Esophagus mucosa (tissue), 1 donor: ENCODE measurements around the gene OMD. TPM values are rescaled to one million over a fixed set of nuclear protein-coding genes. Genes with fewer than 3 reads are reported as not detected.

Experiments
- ATAC-seq: fragments of 200-7000 bp; cut with Tn5 transposase; one replicate; pipeline ENCODE4 v1.9.1; 2020
- total RNA-seq: library from RNA; stranded (reverse); gene quantifications from one replicate; pipeline ENCODE4 v1.2.4, GENCODE V29; 2023
- donor health status: DM: yes; HTN: yes; CAD: no.

The OMD gene, protein sequence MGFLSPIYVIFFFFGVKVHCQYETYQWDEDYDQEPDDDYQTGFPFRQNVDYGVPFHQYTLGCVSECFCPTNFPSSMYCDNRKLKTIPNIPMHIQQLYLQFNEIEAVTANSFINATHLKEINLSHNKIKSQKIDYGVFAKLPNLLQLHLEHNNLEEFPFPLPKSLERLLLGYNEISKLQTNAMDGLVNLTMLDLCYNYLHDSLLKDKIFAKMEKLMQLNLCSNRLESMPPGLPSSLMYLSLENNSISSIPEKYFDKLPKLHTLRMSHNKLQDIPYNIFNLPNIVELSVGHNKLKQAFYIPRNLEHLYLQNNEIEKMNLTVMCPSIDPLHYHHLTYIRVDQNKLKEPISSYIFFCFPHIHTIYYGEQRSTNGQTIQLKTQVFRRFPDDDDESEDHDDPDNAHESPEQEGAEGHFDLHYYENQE
- total RNA-seq, result 0.40 TPM

DNA sequence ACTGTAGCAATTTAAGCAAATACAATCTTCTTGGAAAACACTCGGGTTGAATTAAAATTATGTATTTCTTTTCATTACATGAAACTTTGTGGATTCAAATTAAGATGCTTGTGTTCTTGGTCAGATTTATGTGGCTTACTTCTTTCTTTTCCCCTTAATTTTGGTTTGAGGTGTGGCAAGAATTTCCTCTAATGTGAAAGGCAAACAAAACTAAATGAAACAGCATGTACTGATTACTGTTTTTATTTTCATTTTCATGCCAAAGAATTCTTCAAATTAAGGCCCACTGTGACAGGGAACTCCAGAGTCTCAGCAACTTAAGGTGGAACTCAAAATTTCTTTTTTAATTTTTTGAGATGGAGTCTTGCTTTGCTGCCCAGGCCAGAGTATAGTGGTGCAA is at the start of gene OMD:
Gene OMD, minus strand, starts transcription at position 132 of the 400 bp plus-strand sequence. CDS start 6,913 bp downstream, outside the sequence.
- ATAC-seq, result no peak

DNA sequence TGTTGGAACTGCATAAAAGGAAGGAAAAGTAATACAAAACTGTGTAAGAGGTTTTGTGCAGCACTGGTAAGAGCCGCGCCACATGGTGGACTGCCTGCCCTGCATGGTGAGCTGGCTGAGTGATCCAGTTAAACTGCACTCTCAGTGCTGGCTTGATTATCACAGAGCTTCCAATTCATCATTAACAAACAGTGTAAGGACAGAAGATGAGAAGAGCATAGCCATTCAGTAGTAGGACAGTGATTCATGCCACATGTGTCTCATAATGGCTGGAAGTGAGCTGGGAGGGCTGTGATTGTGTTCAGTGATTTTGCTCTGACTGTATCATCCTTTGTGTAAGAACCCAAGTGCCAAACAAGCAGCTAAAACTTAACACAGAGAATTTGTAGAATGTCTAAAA is 43.9 kb upstream of the OMD start:
- peak; percentile 38 for ATAC-seq

DNA sequence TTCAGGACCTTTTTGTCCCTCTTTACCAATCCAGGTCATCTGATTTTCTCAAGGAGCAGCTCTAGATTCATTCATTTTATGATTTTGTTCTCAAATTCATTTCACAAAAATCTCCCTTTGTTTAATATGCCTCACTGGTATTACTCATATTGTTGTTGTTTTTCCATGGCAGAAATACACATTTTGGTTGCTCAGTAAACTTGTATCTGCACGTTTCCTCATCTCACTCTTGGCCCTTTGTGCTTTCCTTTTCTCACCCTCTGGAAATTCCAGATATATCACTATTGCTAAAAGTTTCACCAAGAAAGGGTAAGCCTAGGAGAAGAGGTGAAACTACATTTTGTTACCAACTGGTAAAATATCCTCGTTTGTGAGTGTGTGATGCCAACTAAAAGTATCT is 43.2 kb upstream of the OMD start:
- ATAC-seq, result no peak

DNA sequence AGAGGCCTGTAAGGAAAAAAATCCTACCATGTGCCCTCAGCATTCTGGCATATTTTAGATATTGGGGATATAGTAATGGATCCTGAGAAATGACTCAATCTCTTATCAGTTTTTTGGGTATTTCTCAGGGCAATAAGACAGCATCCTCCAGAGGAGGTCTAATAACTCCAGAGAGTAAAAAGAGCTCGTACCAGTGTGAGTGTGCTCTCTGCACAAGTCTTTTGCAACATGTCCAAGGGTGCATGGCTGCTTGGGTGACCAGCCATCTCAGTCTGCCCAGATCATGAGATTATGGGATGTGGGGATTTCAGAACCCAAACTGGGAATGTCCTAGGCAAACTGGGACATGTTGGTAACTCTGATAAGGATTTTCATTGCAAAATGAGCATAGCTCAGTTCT is 42.8 kb upstream of the OMD start:
- no peak for ATAC-seq

DNA sequence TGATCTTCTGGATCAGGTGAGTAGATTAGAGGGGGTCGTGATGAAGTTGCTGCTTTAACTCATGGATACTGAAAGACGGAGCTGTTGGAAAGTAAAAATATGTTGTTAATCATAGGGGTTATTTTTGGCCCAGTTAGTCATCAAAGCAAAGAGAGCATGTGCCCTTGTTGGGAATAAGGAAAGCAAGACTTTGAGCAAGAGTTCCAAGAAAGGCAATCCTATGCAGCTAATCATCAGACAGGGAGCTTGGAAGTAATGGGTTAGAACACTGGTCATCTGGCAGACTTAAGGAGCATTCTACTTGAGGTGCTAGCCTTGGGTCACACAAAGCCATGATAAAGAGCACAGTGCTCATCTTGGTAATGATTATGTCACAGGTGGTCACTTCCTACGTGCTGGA is 39.7 kb upstream of the OMD start:
- ATAC-seq, result no peak

DNA sequence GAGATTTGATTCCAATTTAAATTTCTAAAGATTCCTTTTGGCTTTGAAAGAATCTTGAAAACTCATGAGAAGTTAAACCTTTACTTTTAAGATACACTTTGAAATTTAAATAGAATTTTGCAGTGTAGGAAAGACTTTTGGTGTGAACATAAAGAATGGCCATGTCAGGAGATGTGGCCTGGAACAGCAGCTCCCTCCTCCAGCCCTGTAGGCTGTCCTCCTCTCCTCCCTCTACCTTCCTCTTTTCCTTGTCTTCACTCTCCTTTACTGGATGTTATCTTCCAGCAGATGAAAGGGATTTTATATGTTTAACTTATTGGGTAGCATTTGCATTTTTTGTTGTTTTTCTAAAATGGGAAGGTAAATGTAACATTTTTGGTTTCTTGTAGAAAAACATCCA is 39.1 kb upstream of the OMD start:
- ATAC-seq, result no peak

DNA sequence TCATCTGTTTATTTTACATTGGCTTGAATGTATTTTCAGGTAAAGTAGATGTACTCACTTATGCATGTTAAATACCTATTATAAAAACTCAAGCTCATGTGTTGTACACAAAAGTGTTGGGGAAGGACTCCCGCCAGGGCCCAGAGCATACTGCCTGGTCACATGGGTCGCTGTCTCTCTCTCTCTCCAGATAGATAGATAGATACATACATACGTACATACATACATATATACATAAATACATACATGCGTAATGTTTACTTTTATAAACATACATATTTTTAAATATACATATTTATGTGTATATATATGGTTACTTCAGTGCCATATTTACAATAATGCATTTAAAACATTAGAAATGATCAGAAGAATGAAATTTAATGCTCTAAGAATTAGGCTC is 33.3 kb upstream of the OMD start:
- no peak for ATAC-seq

DNA sequence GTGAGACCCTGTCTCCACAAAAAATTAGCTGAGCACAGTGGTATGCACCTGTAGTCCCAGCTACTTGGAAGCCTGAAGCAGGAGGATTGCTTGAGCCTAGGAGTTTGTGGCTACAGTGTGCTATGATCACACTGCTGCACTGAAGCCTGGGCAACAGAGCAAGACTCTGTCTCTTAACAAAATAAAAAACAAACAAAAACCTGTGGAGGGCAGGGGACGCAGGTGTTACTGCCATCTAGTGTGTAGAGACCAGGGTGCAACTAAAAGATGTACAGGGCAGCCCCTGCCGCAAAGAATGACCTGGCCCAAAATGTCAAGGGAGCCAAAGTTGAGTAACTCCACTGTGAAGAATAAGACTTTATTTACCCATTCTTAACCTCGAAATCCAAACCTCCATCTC is 30.9 kb upstream of the OMD start:
- ATAC-seq, result no peak

DNA sequence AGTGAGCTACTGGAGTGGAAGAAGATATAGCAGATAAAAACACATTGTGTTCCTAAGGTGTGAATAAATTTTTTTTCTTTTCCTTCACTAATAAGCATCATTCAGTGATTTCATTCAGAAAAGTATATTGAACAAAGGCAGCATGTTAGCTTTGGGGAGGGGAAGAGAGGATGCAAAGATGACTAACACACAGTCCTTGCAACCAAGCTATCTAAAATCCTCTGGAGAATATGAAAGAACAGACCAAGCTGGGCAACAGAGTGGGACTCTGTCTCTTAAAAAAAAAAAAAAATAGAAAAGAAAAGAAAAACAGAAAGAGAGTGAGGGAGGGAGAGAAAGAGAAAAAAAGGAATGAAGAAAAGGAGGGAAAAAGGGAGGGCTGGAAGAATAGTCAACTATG is 22.3 kb upstream of the OMD start:
- no peak for ATAC-seq

DNA sequence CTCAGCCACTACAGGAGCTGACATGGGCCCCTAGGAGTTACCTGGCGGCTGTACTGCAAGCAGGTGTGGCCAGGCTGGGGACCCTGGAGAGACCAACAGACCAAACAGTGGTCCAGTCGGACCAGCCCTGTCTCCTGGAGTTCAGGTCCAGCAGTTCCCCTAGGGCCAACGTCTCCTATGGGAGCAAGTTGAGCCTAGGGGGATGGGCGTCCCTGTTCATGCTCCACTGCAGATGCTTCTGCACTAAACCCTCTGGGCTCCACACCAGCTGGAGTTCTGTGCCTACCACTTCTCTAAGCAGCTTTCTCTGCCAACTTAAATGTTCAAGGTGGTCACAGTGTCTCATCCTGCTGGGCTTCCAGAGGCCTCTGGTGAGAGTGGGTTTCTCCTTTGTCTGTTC is 20.6 kb upstream of the OMD start:
- no peak for ATAC-seq

DNA sequence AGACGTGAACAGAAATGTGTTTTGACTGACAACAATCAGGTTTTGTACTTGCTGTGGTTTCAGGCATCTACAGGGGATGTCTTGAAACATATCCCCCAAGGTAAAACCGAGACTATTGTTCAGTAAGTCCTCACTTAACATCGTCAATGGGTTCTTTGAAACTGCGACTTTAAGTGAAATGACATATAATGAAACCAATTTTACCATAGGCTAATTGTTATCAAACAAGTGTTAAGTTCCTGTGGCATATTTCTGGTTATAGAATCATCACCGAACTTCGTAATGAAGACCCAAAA is 16.4 kb upstream of the OMD start:
- no peak for ATAC-seq

DNA sequence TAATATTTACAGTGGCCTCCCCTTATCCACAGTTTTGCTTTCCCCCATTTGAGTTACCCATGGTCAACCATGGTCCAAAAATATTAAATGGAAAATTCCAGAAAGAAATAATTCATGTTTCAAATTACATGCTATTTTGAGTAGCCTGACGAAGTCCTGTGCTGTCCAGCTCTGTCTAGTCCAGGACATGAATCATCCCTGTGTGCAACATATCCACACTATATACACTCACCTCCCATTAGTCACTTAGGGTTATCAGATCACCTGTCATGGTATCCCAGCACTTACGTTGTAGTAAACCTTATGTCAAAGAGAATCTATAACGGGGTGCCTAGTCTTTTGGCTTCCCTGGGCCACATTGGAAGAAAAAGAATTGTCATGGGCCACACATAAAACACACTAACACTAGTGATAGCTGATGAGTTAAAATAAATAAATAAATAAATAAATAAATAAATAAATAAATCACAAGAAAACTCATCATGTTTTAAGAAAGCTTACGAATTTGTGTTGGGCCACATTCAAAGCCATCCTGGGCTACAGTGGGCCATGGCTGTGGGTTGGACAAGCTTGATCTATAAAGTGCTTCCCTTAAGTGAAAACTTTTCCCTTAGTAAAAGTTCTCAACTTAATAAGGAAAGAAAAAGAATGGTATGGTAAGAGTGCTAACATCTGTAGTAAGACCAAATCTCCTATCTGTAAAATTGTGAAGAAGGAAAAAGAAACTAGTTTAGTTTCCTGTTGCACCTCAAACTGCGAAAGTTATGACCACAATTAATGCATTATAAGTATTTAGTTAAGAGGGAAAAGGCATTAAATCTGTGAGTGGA is 15.9 kb upstream of the OMD start:
- ATAC-seq, result no peak

DNA sequence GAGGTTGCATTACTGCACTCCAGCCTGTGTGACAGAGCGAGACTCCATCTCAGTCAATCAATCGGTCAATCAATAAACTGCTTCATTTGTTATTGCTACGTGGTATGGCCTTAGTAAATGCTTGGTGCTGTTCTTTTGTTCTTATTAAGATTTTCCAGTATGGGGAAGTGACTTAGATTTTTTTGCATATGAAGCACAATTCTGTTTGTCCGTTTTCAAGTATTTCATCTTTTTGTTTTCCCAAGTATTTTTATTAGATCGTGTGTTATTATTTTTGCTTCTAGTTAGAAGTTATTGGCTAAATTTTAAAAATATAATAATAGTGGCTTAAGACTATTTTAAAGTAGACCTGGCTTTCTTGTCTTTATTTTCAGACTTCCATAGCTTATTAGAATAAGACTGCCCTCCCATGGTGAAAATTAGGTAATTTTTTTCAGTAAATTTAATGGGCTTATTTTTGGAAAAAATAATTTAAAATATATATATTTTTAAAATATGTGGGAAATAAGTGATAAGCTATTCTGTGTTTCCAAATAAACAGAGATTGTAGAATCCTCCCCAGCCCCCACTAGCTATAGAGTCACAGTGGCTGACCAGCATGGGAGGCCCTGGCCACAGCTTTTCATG is 14.7 kb upstream of the OMD start:
- no peak for ATAC-seq

DNA sequence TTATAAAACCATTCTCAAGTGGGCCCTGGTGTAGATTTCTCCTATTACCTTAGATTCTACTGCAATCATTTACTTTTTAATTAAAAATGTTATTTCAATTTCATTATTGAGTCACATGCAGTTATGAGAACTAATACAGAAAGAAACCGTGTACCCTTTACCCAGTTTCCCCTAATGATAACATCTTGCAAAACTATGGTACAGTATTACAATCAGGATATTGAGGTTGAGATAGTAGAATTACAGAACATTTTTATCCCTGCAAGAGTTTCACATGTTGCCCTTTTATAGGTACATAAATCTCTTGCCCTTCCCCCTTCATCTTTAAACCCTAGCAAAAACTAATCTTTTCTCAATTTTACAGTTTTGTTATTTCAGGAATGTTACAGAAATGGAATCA is 11.0 kb upstream of the OMD start:
- no peak for ATAC-seq

DNA sequence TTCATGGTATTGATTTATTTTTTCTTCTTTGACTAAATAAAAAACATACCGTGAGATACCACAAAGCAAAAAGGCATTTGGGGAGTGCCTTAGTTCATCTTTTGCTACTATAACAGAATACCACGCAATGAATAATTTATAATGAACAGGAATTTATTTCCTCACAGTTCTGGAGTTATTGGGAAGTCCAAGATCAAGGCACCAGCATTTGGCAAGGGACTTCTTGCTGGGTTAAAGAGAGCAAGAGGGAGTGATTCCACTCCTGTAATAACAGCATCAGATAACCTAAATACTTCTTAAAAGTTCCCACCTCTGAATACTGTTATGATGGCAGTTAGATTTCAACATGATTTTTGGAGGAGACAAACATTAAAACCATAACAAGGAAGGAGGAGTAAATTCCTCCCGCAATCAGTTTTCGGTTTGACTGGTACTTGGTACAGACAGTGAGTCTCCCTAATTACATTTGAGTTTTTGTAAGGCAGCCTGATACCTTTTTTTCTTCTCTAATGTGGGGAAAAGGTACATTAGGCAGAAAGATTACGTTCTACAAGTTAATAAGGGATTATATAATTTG is 8.8 kb upstream of the OMD start:
- ATAC-seq, result no peak

DNA sequence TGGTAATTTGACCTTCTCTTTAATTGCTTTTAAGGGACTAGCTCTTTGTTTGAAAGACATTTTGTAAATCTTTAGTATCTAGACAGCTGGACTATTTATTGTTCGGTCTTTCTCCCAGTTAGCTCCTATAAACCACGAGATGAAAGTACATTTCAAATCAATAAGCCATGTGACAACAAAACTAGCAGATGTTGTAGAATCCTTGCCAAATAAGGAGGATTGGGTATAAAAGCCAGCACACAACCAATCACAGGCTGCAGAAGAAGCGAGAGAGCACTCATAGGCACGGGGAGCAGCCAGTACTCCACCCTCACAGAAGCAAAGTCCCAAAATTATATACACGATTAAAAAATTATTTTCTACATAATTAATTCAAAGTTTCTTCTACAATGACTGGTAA is 8.1 kb upstream of the OMD start:
- no peak for ATAC-seq

DNA sequence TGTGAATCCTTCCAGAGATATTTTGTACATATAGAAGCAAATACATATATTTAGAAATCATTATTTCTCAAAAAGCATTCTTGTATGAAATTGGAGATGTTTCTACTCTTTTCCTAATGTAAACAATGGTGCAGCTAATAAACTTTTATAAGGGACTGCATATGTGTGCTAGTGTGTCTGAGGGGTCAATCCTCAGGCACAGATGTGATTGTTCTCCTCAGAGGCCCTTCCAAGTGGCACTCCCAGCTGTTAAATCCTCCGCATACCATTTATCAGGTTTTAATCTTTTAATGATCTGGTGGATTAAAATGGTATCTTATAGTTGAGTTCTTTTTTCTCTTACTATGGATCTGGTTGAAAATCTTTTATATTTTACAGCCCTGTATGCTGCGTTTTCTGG is 5.6 kb upstream of the OMD start:
- ATAC-seq, result no peak

DNA sequence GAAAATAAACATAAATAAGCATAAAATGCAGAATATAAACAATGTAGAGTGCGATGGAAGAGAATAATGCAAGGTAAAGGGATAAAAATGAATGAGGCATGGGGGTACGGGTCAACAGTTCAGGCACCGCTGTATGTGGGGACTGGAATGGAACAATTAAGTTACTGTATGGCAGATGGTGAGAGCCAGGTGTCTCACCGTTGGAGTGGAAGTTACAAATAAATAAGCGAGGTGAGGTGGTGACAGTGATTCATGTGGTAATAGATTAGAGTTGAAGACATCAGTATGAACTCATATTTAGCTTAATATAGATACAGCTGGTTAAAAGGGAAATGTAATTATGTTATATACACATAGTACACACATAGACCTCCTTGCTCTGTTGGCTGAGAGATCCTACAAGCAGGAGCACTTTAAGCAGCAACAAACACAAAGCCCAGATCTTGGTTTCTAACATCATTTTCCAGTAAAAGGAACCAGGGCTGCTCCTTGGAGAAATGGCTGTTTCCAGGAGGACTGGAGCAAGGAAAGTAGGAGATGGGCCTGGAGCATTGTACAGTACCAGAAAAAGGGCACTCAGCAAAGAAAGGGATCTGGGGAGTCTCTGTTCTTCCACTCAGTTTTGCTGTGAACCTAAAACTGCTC is 2.4 kb upstream of the OMD start:
- ATAC-seq, result no peak

DNA sequence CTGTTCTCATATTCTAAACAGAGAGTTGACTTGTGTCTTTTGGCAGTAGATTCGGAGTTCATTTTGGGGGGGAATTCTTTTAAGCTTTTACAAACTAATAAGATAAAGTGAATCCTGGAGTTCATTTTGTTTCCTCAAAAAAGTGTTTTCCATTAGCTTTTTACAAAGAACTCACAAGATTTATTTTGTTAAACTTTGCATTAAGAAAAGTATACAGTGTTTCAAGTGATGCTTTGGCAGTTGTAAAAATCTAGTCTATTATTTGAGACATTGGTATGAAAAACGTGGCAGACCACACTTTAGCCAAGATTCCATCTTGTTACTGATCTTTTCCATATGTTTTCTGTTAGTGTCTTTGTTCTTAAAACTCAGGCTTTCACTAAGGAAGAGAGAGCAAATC is 1.2 kb upstream of the OMD start:
- ATAC-seq, result no peak

DNA sequence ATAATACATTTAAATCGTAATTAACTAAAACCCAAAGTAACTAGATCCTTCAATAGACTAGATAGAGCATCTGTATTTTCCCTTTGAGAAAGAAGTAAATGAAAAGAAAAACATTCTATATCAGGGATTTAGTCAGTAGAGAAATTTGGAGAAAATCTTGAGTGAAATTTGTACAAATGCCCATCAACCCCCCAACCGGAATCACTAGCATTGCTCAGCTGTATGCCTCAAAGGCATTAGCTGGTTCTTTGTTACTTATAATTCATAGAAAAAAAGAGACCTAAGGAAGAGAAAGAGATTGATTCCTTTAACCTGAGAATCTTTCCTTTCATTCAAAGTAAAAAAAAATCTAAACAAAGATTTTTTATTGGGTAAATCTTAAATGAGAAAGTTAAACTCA is 659 bp downstream of the OMD start:
- no peak for ATAC-seq

DNA sequence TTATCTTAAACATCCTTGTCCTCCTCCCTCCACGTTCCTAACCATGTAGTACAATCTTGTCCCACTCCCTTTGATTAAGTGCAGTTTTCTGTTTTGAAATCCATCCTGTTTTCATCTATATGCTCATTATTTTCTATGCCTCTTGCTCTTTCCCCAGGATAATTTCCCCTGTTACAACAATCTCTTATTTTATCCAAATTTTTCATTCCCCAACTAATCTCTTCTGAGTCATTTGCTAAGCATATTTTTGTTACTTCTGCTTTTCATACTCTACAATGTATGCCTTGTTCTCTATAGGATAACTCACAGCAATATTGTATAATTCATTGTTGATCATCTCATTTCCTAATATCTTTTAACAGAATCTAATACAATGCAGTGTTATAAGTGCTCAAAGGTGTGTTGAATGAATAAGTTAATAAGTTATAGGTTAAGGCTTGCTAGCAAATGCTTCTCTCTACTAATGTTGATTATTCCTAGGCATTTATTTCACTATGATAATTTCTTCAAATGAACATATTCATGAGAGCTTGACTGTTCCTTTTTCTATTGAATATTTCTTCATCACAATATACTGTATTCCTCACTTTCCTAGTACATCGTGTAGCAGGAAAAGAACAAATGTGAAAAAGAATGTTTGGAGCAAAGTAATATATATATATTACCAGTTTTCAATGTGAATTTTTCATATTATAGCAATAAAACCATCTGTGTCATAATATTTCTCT is 1.5 kb downstream of the OMD start:
- ATAC-seq, result no peak

DNA sequence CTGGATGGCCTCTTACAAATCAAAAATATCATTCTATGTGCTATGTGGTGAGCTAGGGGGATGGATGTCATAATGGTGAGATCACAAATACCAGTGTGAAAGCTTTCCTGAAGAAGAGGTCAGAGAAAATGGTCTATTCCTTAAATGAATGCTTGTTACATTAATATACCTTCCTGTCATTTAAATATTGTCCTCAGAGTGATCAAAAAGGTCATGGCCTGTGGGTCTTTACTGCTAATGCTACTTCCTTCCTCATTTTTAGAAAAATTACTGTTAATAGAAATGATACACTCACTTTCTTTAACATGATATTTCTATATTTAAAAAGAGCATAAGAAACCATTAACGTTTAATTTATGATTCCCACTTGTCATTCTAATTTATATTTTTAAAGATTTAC is 9.7 kb downstream of the OMD start:
- ATAC-seq, result no peak
